H1 (cell line): Measurements from ENCODE around the gene ATP6V1B1. TPM values are rescaled to one million over a fixed set of nuclear protein-coding genes. Genes with fewer than 3 reads are reported as not detected.

ENCODE experiments used
- CTCF ChIA-PET: fragments of 300-600 bp; sonication (Branson Sonifier 250); formaldehyde crosslinking; loops from one replicate; lab custom pipeline; 2021; ENCODE audit not compliant: partially characterized antibody; lab: Charles Lee
- POLR2A ChIA-PET: fragments of 300-600 bp; sonication (Branson Sonifier 250); formaldehyde crosslinking; loops from one replicate; lab custom pipeline; 2021; ENCODE audit warnings: inconsistent platforms; ENCODE audit not compliant: partially characterized antibody; lab: Charles Lee
- DNase-seq, 2 experiments: peaks; one replicate each; pipeline versions ENCODE4 v3.0.0 to v3.0.0-alpha.2; 2010 to 2022; ENCODE audit warnings: low spot score in 2 of 2, low read depth in 1 of 2, mixed read lengths in 1 of 2
- FAIRE-seq: peaks from 2 replicates; lab custom pipeline; 2011; peaks lifted over from hg19 to GRCh38; lab: Jason Lieb, UNC
- H2AFZ ChIP-seq: 2 replicates; pipeline ENCODE4 v1.8.1; 2012; ENCODE audit warnings: low read length, inconsistent platforms
- H2AK5ac ChIP-seq: 2 replicates; pipeline ENCODE4 v1.6.1; 2013; ENCODE audit warnings: low read depth, low read length
- H2BK120ac ChIP-seq: replicated peaks from 2 replicates; pipeline ENCODE3; 2013; ENCODE audit warnings: low read depth, low read length, inconsistent platforms
- H2BK12ac ChIP-seq: 2 replicates; pipeline ENCODE4 v1.6.1; 2013; ENCODE audit warnings: low read depth, low read length
- H2BK15ac ChIP-seq: 2 replicates; pipeline ENCODE4 v1.6.1; 2013; ENCODE audit warnings: low read length
- H2BK20ac ChIP-seq: 2 replicates; pipeline ENCODE4 v1.6.1; 2013; ENCODE audit warnings: low read length
- H2BK5ac ChIP-seq: 2 replicates; pipeline ENCODE4 v1.6.1; 2013; ENCODE audit warnings: low read depth, low read length
- H3K14ac ChIP-seq: 2 replicates; pipeline ENCODE4 v1.6.1; 2013; ENCODE audit warnings: inconsistent platforms; ENCODE audit not compliant: insufficient read length
- H3K18ac ChIP-seq: 2 replicates; pipeline ENCODE4 v1.6.1; 2013; ENCODE audit warnings: low read length; ENCODE audit errors: extremely low read depth
- H3K23ac ChIP-seq: 2 replicates; pipeline ENCODE4 v1.6.1; 2013; ENCODE audit warnings: inconsistent platforms; ENCODE audit not compliant: insufficient read length
- H3K23me2 ChIP-seq: 2 replicates; pipeline ENCODE4 v1.6.1; 2013; ENCODE audit warnings: low read depth, low read length
- H3K27ac ChIP-seq: 2 replicates; pipeline ENCODE4 v1.6.1; 2011; ENCODE audit warnings: low read depth, low read length, inconsistent platforms
- H3K27me3 ChIP-seq, 4 experiments: replicated peaks in 1 of 4; 1 replicate in 1 of 4; 2 replicates in 3 of 4; pipeline versions ENCODE4 v1.6.1 to v1.8.1; 2011 to 2013; ENCODE audit warnings: low read length in 3 of 4, mild to moderate bottlenecking in 3 of 4, inconsistent platforms in 2 of 4, mixed read lengths in 2 of 4, moderate library complexity in 1 of 4; ENCODE audit not compliant: control insufficient read depth in 3 of 4, insufficient read depth in 3 of 4; ENCODE audit errors: extremely low read depth in 1 of 4
- H3K36me3 ChIP-seq, 4 experiments: 2 replicates each; pipeline versions ENCODE4 v1.6.1 to v1.8.1; 2011 to 2013; ENCODE audit warnings: mild to moderate bottlenecking in 4 of 4, low read length in 3 of 4, moderate library complexity in 2 of 4, control low read depth in 1 of 4, inconsistent platforms in 1 of 4; ENCODE audit not compliant: insufficient read depth in 4 of 4, control insufficient read depth in 2 of 4
- H3K4ac ChIP-seq: replicated peaks from 2 replicates; pipeline ENCODE3; 2013; ENCODE audit warnings: low read length, low read depth, mixed read lengths, inconsistent platforms; ENCODE audit not compliant: insufficient read length
- H3K4me1 ChIP-seq, 4 experiments: replicated peaks in 1 of 4; 1 replicate in 1 of 4; 2 replicates in 3 of 4; pipeline versions ENCODE4 v1.6.1 to v1.8.1; 2011 to 2013; ENCODE audit warnings: low read length in 3 of 4, inconsistent platforms in 2 of 4, mixed read lengths in 1 of 4; ENCODE audit not compliant: insufficient read depth in 4 of 4, control insufficient read depth in 3 of 4
- H3K4me2 ChIP-seq, 2 experiments: 2 replicates each; pipeline versions ENCODE4 v1.6.1 to v1.8.1; 2011 to 2013; ENCODE audit warnings: low read depth in 2 of 2, low read length in 2 of 2, control low read depth in 1 of 2, inconsistent platforms in 1 of 2, mild to moderate bottlenecking in 1 of 2; ENCODE audit not compliant: insufficient read depth in 1 of 2
- H3K4me3 ChIP-seq, 4 experiments: fragments of 200-600, 300-600 bp in 1 of 4; sonication (generic), shearing (Covaris generic), sonication (Bioruptor Twin) in 1 of 4; 2 replicates each; pipeline versions ENCODE4 v1.5.1 to v1.8.1; 2011 to 2016; ENCODE audit warnings: low read length in 4 of 4, low read depth in 3 of 4, control low read depth in 2 of 4, inconsistent platforms in 2 of 4, mild to moderate bottlenecking in 2 of 4, mixed read lengths in 1 of 4, moderate library complexity in 1 of 4; ENCODE audit not compliant: insufficient read depth in 2 of 4; ENCODE audit errors: extremely low read depth in 1 of 4
- H3K56ac ChIP-seq: replicated peaks from 2 replicates; pipeline ENCODE3; 2013; ENCODE audit warnings: low read depth, mild to moderate bottlenecking, mixed read lengths, low read length, inconsistent platforms; ENCODE audit not compliant: insufficient read length
- H3K79me1 ChIP-seq: 2 replicates; pipeline ENCODE4 v1.6.1; 2013; ENCODE audit warnings: low read depth, low read length, control low read depth
- H3K79me2 ChIP-seq, 2 experiments: 2 replicates each; pipeline versions ENCODE4 v1.6.1 to v1.8.1; 2012 to 2013; ENCODE audit warnings: low read length in 2 of 2, mild to moderate bottlenecking in 2 of 2, inconsistent platforms in 1 of 2; ENCODE audit not compliant: insufficient read depth in 2 of 2, control insufficient read depth in 1 of 2
- H3K9ac ChIP-seq, 4 experiments: replicated peaks in 1 of 4; 1 replicate in 1 of 4; 2 replicates in 3 of 4; pipeline versions ENCODE4 v1.6.1 to v1.8.1; 2011 to 2013; ENCODE audit warnings: low read depth in 3 of 4, low read length in 3 of 4, control low read depth in 2 of 4, mild to moderate bottlenecking in 2 of 4, moderate library complexity in 2 of 4, inconsistent platforms in 1 of 4; ENCODE audit errors: extremely low read depth in 1 of 4
- H3K9me3 ChIP-seq, 2 experiments: 2 replicates each; pipeline versions ENCODE4 v1.6.1 to v1.8.1; 2012 to 2013; ENCODE audit warnings: mild to moderate bottlenecking in 2 of 2, moderate library complexity in 2 of 2, control low read depth in 1 of 2, inconsistent platforms in 1 of 2, low read depth in 1 of 2, low read length in 1 of 2, mixed read lengths in 1 of 2; ENCODE audit not compliant: insufficient read depth in 2 of 2
- H4K20me1 ChIP-seq, 2 experiments: replicated peaks in 1 of 2; 2 replicates each; pipeline versions ENCODE3 to v1.8.1; 2011 to 2013; ENCODE audit warnings: inconsistent platforms in 2 of 2, low read length in 2 of 2, mild to moderate bottlenecking in 1 of 2; ENCODE audit not compliant: insufficient read depth in 2 of 2, control insufficient read depth in 1 of 2
- H4K5ac ChIP-seq: 2 replicates; pipeline ENCODE4 v1.6.1; 2013; ENCODE audit warnings: low read length, low read depth, mixed read lengths, inconsistent platforms; ENCODE audit not compliant: insufficient read length
- H4K8ac ChIP-seq: 2 replicates; pipeline ENCODE4 v1.8.0; 2013; ENCODE audit warnings: mild to moderate bottlenecking, moderate library complexity, low read length, inconsistent platforms; ENCODE audit not compliant: insufficient read depth; ENCODE audit errors: extremely low read depth
- H4K91ac ChIP-seq: replicated peaks from 2 replicates; pipeline ENCODE3; 2013; ENCODE audit warnings: low read length, mixed read lengths, inconsistent platforms; ENCODE audit not compliant: insufficient read length
- CBX8 ChIP-seq: fragments of 300-800, 300-1000 bp; sonication (generic); IDR thresholded peaks from 2 replicates; pipeline ENCODE4 v1.7.1; 2016; ENCODE audit warnings: low read depth, low read length, borderline replicate concordance
- CEBPB ChIP-seq: IDR thresholded peaks from 2 replicates; pipeline ENCODE4 v1.6.1; 2012; ENCODE audit warnings: low read depth, low read length
- CTBP2 ChIP-seq: IDR thresholded peaks from 2 replicates; pipeline ENCODE4 v1.7.0; 2011; ENCODE audit warnings: borderline replicate concordance, mild to moderate bottlenecking, moderate library complexity, mixed read lengths, low read length; ENCODE audit not compliant: insufficient read depth, insufficient read length
- EGR1 ChIP-seq: IDR thresholded peaks from 2 replicates; pipeline ENCODE4 v1.6.1; 2011; ENCODE audit warnings: low read depth, low read length, borderline replicate concordance
- RNF2 ChIP-seq: fragments of 200-900, 300-1000 bp; sonication (generic); IDR thresholded peaks from 2 replicates; pipeline ENCODE4 v1.7.1; 2016; ENCODE audit warnings: borderline replicate concordance, low read depth, mild to moderate bottlenecking, antibody characterized with exemption, low read length; ENCODE audit not compliant: poor library complexity, severe bottlenecking; ENCODE audit errors: missing control alignments
- SIRT6 ChIP-seq: IDR thresholded peaks from one replicate; pipeline ENCODE4 v1.7.1; 2012; ENCODE audit warnings: low read length, inconsistent platforms
- SP1 ChIP-seq: IDR thresholded peaks from 2 replicates; pipeline ENCODE4 v1.6.1; 2011; ENCODE audit warnings: low read depth, low read length
- SUZ12 ChIP-seq: fragments of 200-600 bp; sonication (generic); IDR thresholded peaks from 2 replicates; pipeline ENCODE4 v1.6.1; 2012; ENCODE audit warnings: mild to moderate bottlenecking, inconsistent platforms, low read length, moderate library complexity, mixed read lengths
- YY1 ChIP-seq: IDR thresholded peaks from 2 replicates; pipeline ENCODE4 v1.6.1; 2011; ENCODE audit warnings: low read depth, mild to moderate bottlenecking, low read length
- WGBS, 2 experiments: shearing (Covaris generic) in 1 of 2; methylation state at CpG; one replicate each; pipeline versions ENCODE4 v1.1.6 to v1.1.7; 2013 to 2015; ENCODE audit warnings: low lambda C conversion rate in 2 of 2, mixed read lengths in 2 of 2, inconsistent platforms in 1 of 2, low coverage in 1 of 2, missing lambda C conversion rate in 1 of 2; ENCODE audit not compliant: insufficient replicate concordance in 2 of 2, insufficient coverage in 1 of 2, insufficient read length in 1 of 2; ENCODE audit errors: extremely low coverage in 1 of 2, missing lambda C conversion rate in 1 of 2; 5-methylcytosine and 5-hydroxymethylcytosine counted together
- polyA plus RNA-seq, 7 experiments: library from polyadenylated mRNA; depleted of rRNA in 3 of 7; stranded (reverse) in 5 of 7; unstranded in 2 of 7; fragments of >200 nt in 5 of 7; fragments of 200-250 nt in 2 of 7; gene quantifications; 1 replicate in 5 of 7; 2 replicates in 1 of 7; 4 replicates in 1 of 7; pipeline versions ENCODE4 v1.2.1 to v1.2.3, GENCODE V29; 2011 to 2013; ENCODE audit warnings: missing spikeins in 2 of 7, mixed read lengths in 2 of 7
- total RNA-seq: library from RNA; stranded (reverse); fragmentation: NEBNext Ultra II Directional; extraction: Animal tissue kit (Norgen Biotek cat#: 25700); gene quantifications from 2 replicates; pipeline ENCODE4 v1.2.1, GENCODE V29; 2021

Gene ATP6V1B1
- total and polyA plus RNA-seq, 2 of the 8 experiments (the other 6 are each of a cell fraction or from before 2014, with no cell fraction given), result not detected

DNA sequence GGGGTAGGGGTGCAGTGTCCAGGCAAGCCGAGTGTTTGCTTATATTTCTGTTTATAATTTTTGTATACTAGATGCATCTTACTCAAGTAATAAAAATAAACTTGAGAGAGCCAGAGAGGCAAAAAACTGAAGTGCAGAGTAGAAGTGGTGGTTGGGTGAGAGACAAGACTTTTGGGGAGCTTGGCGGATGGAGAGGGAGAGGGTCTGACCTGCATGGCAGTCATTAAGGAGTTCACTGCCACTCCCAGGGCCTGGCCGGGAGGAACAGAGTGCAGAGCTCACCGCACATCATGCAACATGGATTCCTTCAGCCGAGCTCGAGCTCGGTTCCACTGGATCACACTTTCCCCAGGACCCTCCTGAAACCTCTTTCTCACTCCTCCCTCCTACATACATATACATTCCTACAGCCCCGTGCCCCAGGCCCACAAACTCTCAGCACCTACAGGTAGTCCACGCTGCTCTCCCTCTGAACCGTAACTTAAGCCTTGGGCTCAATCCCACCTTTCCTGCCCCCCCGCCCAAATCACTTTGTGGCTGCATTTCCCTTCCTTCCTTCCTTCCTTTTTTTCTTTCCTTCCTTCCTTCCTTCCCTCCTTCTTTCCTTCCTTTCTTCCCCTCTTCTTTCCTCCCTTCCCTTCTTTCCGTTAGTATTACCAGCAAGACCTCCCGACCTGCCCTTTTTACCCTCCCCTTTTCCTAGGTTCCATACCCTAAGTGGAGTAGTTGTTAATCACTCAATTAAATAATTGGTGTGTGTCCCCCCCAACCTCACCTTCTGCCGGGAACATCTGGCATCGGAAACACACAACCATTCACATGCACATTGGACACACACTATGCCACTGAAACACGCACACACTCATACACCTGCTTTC lies 37.1 kb upstream of the ATP6V1B1 start:
- CTCF ChIA-PET, result interaction anchor here (0.7 to 7.3 kb wide), 12 partner anchors 8 to 78 kb away, joined by 3 to 79 read pairs (median 4); partner anchors contain the start of gene ATP6V1B1
- Histone ChIP-seq H4K20me1 (peaks cover 13 to 38% of the 10 kb centered on the region in 2 experiments), H3K4me1 (peaks cover 0 to 31% (median 24%) of the 10 kb centered on the region in 4 experiments; a peak in 6 of 7 replicates), H2BK120ac (no peak overlapping the region)
- 8% methylated on average over 16 of the region's 16 CpGs; no CpG with 5 or more reads in 1 of the 2 experiments for WGBS, 2 experiments
- POLR2A ChIA-PET, result interaction anchor here (1.0 to 1.5 kb wide), 2 partner anchors 9 to 13 kb away, joined by 5 to 6 read pairs; no protein-coding TSS in a partner anchor
- TF ChIP-seq CEBPB, result no peak
- peak; percentile 67 for TF ChIP-seq CTBP2
- peak; percentile 90; the same call in 1 of the 2 replicates for TF ChIP-seq CBX8
- TF ChIP-seq YY1, result peak; percentile 57; the same call in 1 of the 2 replicates
- peak; percentile 2 for TF ChIP-seq RNF2
- peak; percentile 85 for TF ChIP-seq EGR1
- no peak for TF ChIP-seq SIRT6
- TF ChIP-seq SUZ12, result peak; percentile 94
- TF ChIP-seq SP1, result peak; percentile 59
- TF ChIP-seq, all 59 proteins: peak for 7
- Histone ChIP-seq H3K14ac (no peak overlapping the region), H2BK5ac (no peak overlapping the region), H3K4ac (no peak overlapping the region), H3K79me1 (no peaks in the 10 kb centered on the region), H3K23ac (no peak overlapping the region), H3K4me3 (no peak overlapping the region), H3K27ac (no peak overlapping the region), H3K18ac (no peak overlapping the region), H4K8ac (no peak overlapping the region), H3K23me2 (peaks cover 16% of the 10 kb centered on the region), H3K56ac (no peak overlapping the region), H3K9ac (no peak overlapping the region), H3K9me3 (no peaks in the 10 kb centered on the region), H2BK20ac (peak overlapping the region; percentile 78), H3K79me2 (no peaks in the 10 kb centered on the region), H4K91ac (no peak overlapping the region), H3K4me2 (peak overlapping the region; percentile 81 to 88; a peak in 3 of 4 replicates), H2BK12ac (peak overlapping the region; percentile 86), H4K5ac (no peak overlapping the region), H2BK15ac (0 out of 2 replicates have a peak overlapping the region, but pooled peaks have one; percentile 76), H2AK5ac (peak overlapping the region; percentile 89), H3K36me3 (no peaks in the 10 kb centered on the region), H3K27me3 (peaks cover 98 to 99% (median 99%) of the 10 kb centered on the region in 4 experiments), H2AFZ (no peak overlapping the region)
- DNase-seq, result peak in 1 of 2 experiments; percentile 60
- peak; percentile 57 for FAIRE-seq
